Loucy (cell line): ENCODE data around the gene HRH2.

Experiments
- CTCF ChIP-seq: fragments of 200-600 bp; sonication (generic); conservative IDR thresholded peaks from 2 replicates; pipeline ENCODE4 v1.5.1; 2014; ENCODE audit warnings: mild to moderate bottlenecking, antibody characterized with exemption, low read length
- EZH2phosphoT487 ChIP-seq: fragments of 200-600 bp; IDR thresholded peaks from 2 replicates; pipeline ENCODE4 v1.6.1; 2018; ENCODE audit warnings: antibody characterized with exemption, mild to moderate bottlenecking, moderate library complexity, borderline replicate concordance

GRCh38 chr5:175685701-175686350 is 28.0 kb downstream of the HRH2 start:
- TF ChIP-seq CTCF (no peak), EZH2phosphoT487 (no peak)
